Measurements from ENCODE around the gene ABCC5.

DNA sequence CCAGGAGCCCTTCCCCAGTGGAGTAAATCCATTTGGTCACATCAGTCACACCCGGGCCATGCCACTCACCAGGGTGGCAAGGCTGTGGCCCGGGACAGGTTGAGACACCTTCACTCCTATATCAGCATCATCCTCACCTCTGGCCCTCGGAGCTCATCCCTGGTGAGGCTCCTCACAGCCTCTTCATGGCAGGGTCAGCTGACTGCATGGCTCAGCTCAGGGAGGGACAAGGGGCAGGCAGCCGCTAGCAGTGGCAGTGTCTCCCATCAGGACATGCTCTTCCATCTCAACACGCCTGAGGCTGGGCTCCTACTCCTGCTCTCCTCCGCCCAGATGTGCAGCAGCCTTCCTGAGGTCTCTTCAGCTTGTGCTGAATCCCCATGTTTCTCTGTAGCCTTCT, 106.6 kb downstream of the ABCC5 start:
- TF ChIP-seq, protein P1, sequence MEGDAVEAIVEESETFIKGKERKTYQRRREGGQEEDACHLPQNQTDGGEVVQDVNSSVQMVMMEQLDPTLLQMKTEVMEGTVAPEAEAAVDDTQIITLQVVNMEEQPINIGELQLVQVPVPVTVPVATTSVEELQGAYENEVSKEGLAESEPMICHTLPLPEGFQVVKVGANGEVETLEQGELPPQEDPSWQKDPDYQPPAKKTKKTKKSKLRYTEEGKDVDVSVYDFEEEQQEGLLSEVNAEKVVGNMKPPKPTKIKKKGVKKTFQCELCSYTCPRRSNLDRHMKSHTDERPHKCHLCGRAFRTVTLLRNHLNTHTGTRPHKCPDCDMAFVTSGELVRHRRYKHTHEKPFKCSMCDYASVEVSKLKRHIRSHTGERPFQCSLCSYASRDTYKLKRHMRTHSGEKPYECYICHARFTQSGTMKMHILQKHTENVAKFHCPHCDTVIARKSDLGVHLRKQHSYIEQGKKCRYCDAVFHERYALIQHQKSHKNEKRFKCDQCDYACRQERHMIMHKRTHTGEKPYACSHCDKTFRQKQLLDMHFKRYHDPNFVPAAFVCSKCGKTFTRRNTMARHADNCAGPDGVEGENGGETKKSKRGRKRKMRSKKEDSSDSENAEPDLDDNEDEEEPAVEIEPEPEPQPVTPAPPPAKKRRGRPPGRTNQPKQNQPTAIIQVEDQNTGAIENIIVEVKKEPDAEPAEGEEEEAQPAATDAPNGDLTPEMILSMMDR (IDR thresholded peaks at IDR 0.05; ENCODE audit: insufficient read depth, low read length, poor library complexity, severe bottlenecking) = no peak
- TF ChIP-seq EZH2phosphoT487 (conservative IDR thresholded peaks at IDR 0.05; ENCODE audit: low read length) = no peak
